ENCODE results near the gene LIPC. TPM values are rescaled to one million over a fixed set of nuclear protein-coding genes. Genes with fewer than 3 reads are reported as not detected.

The LIPC gene
- total and polyA plus RNA-seq, 2 of the 4 experiments (the other 2 are of a cell fraction) = 0.07 TPM; not detected in 1

DNA sequence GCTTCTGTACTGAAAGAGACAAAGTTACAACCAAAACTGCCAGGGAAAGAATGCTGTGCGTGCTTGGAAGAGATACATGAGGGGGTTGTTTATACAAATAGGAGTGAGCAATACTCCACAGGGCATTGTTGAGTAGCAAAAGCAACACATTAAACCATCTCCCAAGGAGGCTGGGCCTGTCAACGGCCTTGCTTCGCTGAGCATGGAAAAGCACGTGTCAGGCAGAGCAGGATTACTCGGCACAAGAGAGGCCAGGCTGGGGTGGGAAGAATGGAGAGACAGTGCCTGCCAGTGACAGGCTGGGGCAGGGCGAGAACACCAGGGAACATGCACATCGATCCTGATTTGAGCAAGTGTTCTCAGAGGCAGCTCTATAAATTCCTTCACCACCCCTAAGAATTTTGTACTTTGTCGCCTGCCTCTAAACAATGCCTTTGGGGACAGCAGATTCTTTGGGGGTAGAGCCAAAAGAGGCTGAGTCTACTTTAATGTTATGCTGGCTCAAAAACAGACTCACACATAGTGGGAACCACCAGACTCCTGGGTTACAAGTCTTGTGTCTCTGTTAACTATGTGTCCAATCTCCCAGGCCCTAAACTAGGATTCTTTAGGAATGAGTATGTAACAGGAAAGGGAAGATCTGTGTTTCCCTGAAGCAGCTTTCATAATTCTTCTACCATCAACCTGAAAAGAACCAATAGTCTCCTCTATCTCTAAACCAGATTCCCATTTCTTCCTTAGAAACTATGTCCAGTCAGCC lies 67.2 kb downstream of the LIPC start:
- dilution Hi-C loops (cut with HindIII; ENCODE audit: low sequenced_read_pairs, unreplicated experiment) (no loop called here), in situ Hi-C loops (cut with MboI; ENCODE audit: low sequenced_read_pairs) (no loop called here), intact Hi-C loops (cut with micrococcal nuclease) (loop anchor here (1.0 to 2.0 kb wide), 3 partner anchors 26 to 272 kb away; no protein-coding TSS in a partner anchor)
- Histone ChIP-seq H3K23ac (ENCODE audit: low read depth, low read length) (peak overlapping the region; percentile 78), H3K9me1 (ENCODE audit: insufficient read depth, low read length) (peaks cover 24% of the 10 kb centered on the region), H3K36me3 (ENCODE audit: control insufficient read depth, insufficient read depth, low read length) (no peaks in the 10 kb centered on the region), H4K91ac (ENCODE audit: insufficient read depth, low read depth, low read length) (peak overlapping the region; percentile 99), H2AFZ (replicated peaks; ENCODE audit: low read length, poor library complexity) (peak overlapping the region; percentile 81), H4K20me1 (ENCODE audit: insufficient read depth, low read length) (no peaks in the 10 kb centered on the region), H2BK15ac (ENCODE audit: low read depth, low read length) (peak overlapping the region; percentile 99), H3K4ac (ENCODE audit: low read depth, low read length) (peak overlapping the region; percentile 98), H3K18ac (ENCODE audit: low read depth, low read length) (peak overlapping the region; percentile 96), H2BK5ac (ENCODE audit: low read depth, low read length, poor library complexity, severe bottlenecking) (peak overlapping the region; percentile 87), H3K4me3 (ENCODE audit: insufficient read depth, low read depth, low read length) (no peak overlapping the region), H3K56ac (ENCODE audit: extremely low read depth, insufficient read depth, low read length) (peak overlapping the region; percentile 87), H2AK5ac (ENCODE audit: low read depth, low read length) (peak overlapping the region; percentile 100), H3K4me2 (ENCODE audit: low read depth, low read length) (no peak overlapping the region; the same call in 1 of the 2 replicates), H3K27ac (ENCODE audit: insufficient read depth, low read length) (peak overlapping the region; percentile 64), H3K27me3 (ENCODE audit: control insufficient read depth, insufficient read depth, low read length) (no peaks in the 10 kb centered on the region), H4K8ac (ENCODE audit: low read depth in 2 of 2, low read length in 2 of 2) (peak overlapping the region; percentile 91 to 97), H2AK9ac (replicated peaks; ENCODE audit: low read depth, low read length, poor library complexity) (peak overlapping the region; percentile 90), H3K9ac (ENCODE audit: low read depth, low read length) (peak overlapping the region; percentile 36), H2BK120ac (ENCODE audit: low read depth, low read length) (peak overlapping the region; percentile 99), H3K79me1 (ENCODE audit: low read depth in 1 of 2, low read length in 2 of 2) (peaks cover 0 to 6% of the 10 kb centered on the region in 2 experiments; a peak in 1 of 4 replicates), H3K9me3 (ENCODE audit: control insufficient read depth, insufficient read depth, low read length) (no peaks in the 10 kb centered on the region), H3K4me1 (ENCODE audit: control insufficient read depth, insufficient read depth, low read length) (peaks cover 24% of the 10 kb centered on the region), H2BK20ac (ENCODE audit: low read depth, low read length) (peak overlapping the region; percentile 100), H4K5ac (ENCODE audit: low read depth, low read length) (peak overlapping the region; percentile 87), H3K14ac (replicated peaks; ENCODE audit: low read depth, low read length) (peak overlapping the region; percentile 99)
- no CpG with 5 or more reads among the region's 8 CpGs for WGBS, 2 experiments (ENCODE audit: extremely low coverage in 2 of 2, insufficient read length in 1 of 2)
- ChIA-PET POLR2A (ENCODE audit: unreplicated experiment) (no interaction called here), CTCF (interaction anchor here (0.5 to 0.6 kb wide), 3 partner anchors 121 to 417 kb away, joined by 3 to 4 read pairs (median 3); no protein-coding TSS in a partner anchor)
- DNase-seq (peak; percentile 98), ATAC-seq (ENCODE audit: low read depth) (peak; percentile 94)
- BruUV-seq (replicated peaks) = no TSS peak
- no peak; the same call in 1 of the 2 replicates for TF ChIP-seq RAD21 (IDR thresholded peaks at IDR 0.05; ENCODE audit: low read length)
- TF ChIP-seq MAFK (IDR thresholded peaks at IDR 0.05; ENCODE audit: low read depth, low read length) = no peak
- peak; percentile 11; the same call in 1 of the 2 replicates for TF ChIP-seq SMC3 (IDR thresholded peaks at IDR 0.05; ENCODE audit: low read depth, low read length)
- no peak for TF ChIP-seq CHD1 (IDR thresholded peaks at IDR 0.05; ENCODE audit: low read depth, low read length)
- TF ChIP-seq, protein P1, sequence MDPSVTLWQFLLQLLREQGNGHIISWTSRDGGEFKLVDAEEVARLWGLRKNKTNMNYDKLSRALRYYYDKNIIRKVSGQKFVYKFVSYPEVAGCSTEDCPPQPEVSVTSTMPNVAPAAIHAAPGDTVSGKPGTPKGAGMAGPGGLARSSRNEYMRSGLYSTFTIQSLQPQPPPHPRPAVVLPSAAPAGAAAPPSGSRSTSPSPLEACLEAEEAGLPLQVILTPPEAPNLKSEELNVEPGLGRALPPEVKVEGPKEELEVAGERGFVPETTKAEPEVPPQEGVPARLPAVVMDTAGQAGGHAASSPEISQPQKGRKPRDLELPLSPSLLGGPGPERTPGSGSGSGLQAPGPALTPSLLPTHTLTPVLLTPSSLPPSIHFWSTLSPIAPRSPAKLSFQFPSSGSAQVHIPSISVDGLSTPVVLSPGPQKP (IDR thresholded peaks at IDR 0.05; ENCODE audit: borderline replicate concordance, low read depth, low read length) = no peak
- TF ChIP-seq POLR2A (IDR thresholded peaks at IDR 0.05; ENCODE audit: low read depth, low read length) = no peak
- TF ChIP-seq, protein P2, sequence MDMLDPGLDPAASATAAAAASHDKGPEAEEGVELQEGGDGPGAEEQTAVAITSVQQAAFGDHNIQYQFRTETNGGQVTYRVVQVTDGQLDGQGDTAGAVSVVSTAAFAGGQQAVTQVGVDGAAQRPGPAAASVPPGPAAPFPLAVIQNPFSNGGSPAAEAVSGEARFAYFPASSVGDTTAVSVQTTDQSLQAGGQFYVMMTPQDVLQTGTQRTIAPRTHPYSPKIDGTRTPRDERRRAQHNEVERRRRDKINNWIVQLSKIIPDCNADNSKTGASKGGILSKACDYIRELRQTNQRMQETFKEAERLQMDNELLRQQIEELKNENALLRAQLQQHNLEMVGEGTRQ (IDR thresholded peaks at IDR 0.05; ENCODE audit: low read depth, low read length) = peak; percentile 61
- TF ChIP-seq NFE2L2 (IDR thresholded peaks at IDR 0.05; ENCODE audit: low read depth, low read length) = peak; percentile 34; the same call in 1 of the 2 replicates
- peak; percentile 90 for TF ChIP-seq BHLHE40 (IDR thresholded peaks at IDR 0.05; ENCODE audit: low read depth, low read length)
- TF ChIP-seq FOS (IDR thresholded peaks at IDR 0.05; ENCODE audit: low read depth, low read length) = peak; percentile 77
- peak; percentile 70 for TF ChIP-seq RCOR1 (IDR thresholded peaks at IDR 0.05; ENCODE audit: insufficient replicate concordance, low read length)
- TF ChIP-seq MAZ (IDR thresholded peaks at IDR 0.05; ENCODE audit: borderline replicate concordance, low read depth, low read length) = peak; percentile 80; the same call in 1 of the 2 replicates
- TF ChIP-seq, protein P3, sequence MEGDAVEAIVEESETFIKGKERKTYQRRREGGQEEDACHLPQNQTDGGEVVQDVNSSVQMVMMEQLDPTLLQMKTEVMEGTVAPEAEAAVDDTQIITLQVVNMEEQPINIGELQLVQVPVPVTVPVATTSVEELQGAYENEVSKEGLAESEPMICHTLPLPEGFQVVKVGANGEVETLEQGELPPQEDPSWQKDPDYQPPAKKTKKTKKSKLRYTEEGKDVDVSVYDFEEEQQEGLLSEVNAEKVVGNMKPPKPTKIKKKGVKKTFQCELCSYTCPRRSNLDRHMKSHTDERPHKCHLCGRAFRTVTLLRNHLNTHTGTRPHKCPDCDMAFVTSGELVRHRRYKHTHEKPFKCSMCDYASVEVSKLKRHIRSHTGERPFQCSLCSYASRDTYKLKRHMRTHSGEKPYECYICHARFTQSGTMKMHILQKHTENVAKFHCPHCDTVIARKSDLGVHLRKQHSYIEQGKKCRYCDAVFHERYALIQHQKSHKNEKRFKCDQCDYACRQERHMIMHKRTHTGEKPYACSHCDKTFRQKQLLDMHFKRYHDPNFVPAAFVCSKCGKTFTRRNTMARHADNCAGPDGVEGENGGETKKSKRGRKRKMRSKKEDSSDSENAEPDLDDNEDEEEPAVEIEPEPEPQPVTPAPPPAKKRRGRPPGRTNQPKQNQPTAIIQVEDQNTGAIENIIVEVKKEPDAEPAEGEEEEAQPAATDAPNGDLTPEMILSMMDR (conservative IDR thresholded peaks at IDR 0.05; ENCODE audit: low read depth, low read length) = no peak
- TF ChIP-seq CEBPB (IDR thresholded peaks at IDR 0.05; ENCODE audit: low read depth, low read length) = peak; percentile 77

Data from IMR-90 (cell line).